ENCODE data around the gene RTN4.

RTN4 gene

GRCh38 chr2:55073000-55073983 lies 23.0 kb upstream of the RTN4 start:
- DNase-seq (ENCODE audit: low spot score) = no peak
- in situ Hi-C loops (cut with MboI; ENCODE audit: low sequenced_read_pairs, unreplicated experiment) = no loop called here
- TF ChIP-seq CTCF (IDR thresholded peaks at IDR 0.05; ENCODE audit: borderline replicate concordance, control extremely low read depth, extremely low read depth, insufficient read depth, missing control alignments) = no peak

- DNase-seq (ENCODE audit: low spot score) = no peak
- in situ Hi-C loops (cut with MboI; ENCODE audit: low sequenced_read_pairs, unreplicated experiment) = no loop called here
- no peak for TF ChIP-seq CTCF (IDR thresholded peaks at IDR 0.05; ENCODE audit: borderline replicate concordance, control extremely low read depth, extremely low read depth, insufficient read depth, missing control alignments)
Observed at GRCh38 chr2:55063713-55064323, 13.6 kb upstream of the RTN4 start.

- DNase-seq (ENCODE audit: low spot score) = no peak
- TF ChIP-seq CTCF (IDR thresholded peaks at IDR 0.05; ENCODE audit: borderline replicate concordance, control extremely low read depth, extremely low read depth, insufficient read depth, missing control alignments) = no peak
- in situ Hi-C loops (cut with MboI; ENCODE audit: low sequenced_read_pairs, unreplicated experiment) = no loop called here
Observed at GRCh38 chr2:55063226-55063625, 13.0 kb upstream of the RTN4 start.

- TF ChIP-seq CTCF (IDR thresholded peaks at IDR 0.05; ENCODE audit: borderline replicate concordance, control extremely low read depth, extremely low read depth, insufficient read depth, missing control alignments) = no peak
- DNase-seq (ENCODE audit: low spot score) = no peak
- in situ Hi-C loops (cut with MboI; ENCODE audit: low sequenced_read_pairs, unreplicated experiment) = no loop called here
Observed at GRCh38 chr2:55062754-55063153, 12.5 kb upstream of the RTN4 start.

GRCh38 chr2:55061523-55062344 lies 11.5 kb upstream of the RTN4 start:
- no peak for DNase-seq (ENCODE audit: low spot score)
- TF ChIP-seq CTCF (IDR thresholded peaks at IDR 0.05; ENCODE audit: borderline replicate concordance, control extremely low read depth, extremely low read depth, insufficient read depth, missing control alignments) = no peak
- in situ Hi-C loops (cut with MboI; ENCODE audit: low sequenced_read_pairs, unreplicated experiment) = no loop called here

- TF ChIP-seq CTCF (IDR thresholded peaks at IDR 0.05; ENCODE audit: borderline replicate concordance, control extremely low read depth, extremely low read depth, insufficient read depth, missing control alignments) = no peak
- DNase-seq (ENCODE audit: low spot score) = no peak
- in situ Hi-C loops (cut with MboI; ENCODE audit: low sequenced_read_pairs, unreplicated experiment) = no loop called here
Observed at GRCh38 chr2:55059793-55060192, 9.5 kb upstream of the RTN4 start.

All from GM13976 (cell line).